ENCODE results near the gene PAN3. TPM values are rescaled to one million over a fixed set of nuclear protein-coding genes. Genes with fewer than 3 reads are reported as not detected.

The PAN3 gene
- total RNA-seq, 1 experiment from 2014 or later = 37.5 TPM

DNA sequence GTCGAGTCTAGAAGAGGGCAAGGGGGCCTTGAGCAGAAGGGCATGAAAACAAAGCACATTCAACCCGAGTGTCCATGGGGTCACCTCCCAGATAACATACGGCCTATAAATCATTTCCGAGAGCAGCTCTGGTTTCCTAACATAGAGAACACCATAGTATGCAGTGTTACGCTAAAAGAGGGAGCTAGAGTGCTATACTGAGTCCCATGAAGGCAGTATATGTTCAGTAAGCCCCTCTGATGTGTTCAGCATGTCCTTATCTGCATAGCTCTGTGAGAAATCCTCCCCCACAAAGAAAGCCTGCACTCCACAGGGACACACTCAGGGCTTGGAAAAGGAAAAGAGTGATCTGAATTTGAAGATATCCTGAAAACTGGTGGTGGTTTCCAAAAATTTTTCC lies 181.2 kb downstream of the PAN3 start:
- Mint-ChIP-seq H3K36me3 (ENCODE audit: insufficient read depth, unreplicated experiment) (no peaks in the 10 kb centered on the region), H3K9me3 (ENCODE audit: unreplicated experiment) (no peaks in the 10 kb centered on the region), H3K27me3 (ENCODE audit: insufficient read depth, unreplicated experiment) (no peaks in the 10 kb centered on the region), H3K4me3 (ENCODE audit: unreplicated experiment) (no peak overlapping the region), H3K4me1 (ENCODE audit: low read depth, unreplicated experiment) (peaks cover 7% of the 10 kb centered on the region), H3K27ac (ENCODE audit: unreplicated experiment) (no peak overlapping the region)
- Histone ChIP-seq H3K36me3 (ENCODE audit: control insufficient read depth, insufficient read depth, low read length) (no peaks in the 10 kb centered on the region), H3K4me1 (peaks cover 9% of the 10 kb centered on the region; the same call in 1 of the 2 replicates), H3K9me3 (no peaks in the 10 kb centered on the region), H3K27me3 (replicated peaks; ENCODE audit: control insufficient read depth, insufficient read depth, low read length) (no peaks in the 10 kb centered on the region), H3K4me3 (ENCODE audit: low read depth, low read length) (no peak overlapping the region)
- TF ChIP-seq, protein P1, sequence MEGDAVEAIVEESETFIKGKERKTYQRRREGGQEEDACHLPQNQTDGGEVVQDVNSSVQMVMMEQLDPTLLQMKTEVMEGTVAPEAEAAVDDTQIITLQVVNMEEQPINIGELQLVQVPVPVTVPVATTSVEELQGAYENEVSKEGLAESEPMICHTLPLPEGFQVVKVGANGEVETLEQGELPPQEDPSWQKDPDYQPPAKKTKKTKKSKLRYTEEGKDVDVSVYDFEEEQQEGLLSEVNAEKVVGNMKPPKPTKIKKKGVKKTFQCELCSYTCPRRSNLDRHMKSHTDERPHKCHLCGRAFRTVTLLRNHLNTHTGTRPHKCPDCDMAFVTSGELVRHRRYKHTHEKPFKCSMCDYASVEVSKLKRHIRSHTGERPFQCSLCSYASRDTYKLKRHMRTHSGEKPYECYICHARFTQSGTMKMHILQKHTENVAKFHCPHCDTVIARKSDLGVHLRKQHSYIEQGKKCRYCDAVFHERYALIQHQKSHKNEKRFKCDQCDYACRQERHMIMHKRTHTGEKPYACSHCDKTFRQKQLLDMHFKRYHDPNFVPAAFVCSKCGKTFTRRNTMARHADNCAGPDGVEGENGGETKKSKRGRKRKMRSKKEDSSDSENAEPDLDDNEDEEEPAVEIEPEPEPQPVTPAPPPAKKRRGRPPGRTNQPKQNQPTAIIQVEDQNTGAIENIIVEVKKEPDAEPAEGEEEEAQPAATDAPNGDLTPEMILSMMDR (IDR thresholded peaks at IDR 0.05; ENCODE audit: insufficient read depth in 1 of 2, low read depth in 1 of 2, low read length in 1 of 2, severe bottlenecking in 1 of 2, unreplicated experiment in 1 of 2) = no peak
- DNase-seq = no peak
- CTCF ChIA-PET = no interaction called here
- intact Hi-C loops (cut with micrococcal nuclease; ENCODE audit: unreplicated experiment) = no loop called here
- POLR2A ChIA-PET = no interaction called here
- no TSS peak for BruUV-seq (replicated peaks)

- H3K27me3 ChIP-seq (replicated peaks; ENCODE audit: control insufficient read depth, insufficient read depth, low read length) = no peaks in the 10 kb centered on the region
- H3K36me3 ChIP-seq (ENCODE audit: control insufficient read depth, insufficient read depth, low read length) = no peaks in the 10 kb centered on the region
- Mint-ChIP-seq H3K27me3 (ENCODE audit: insufficient read depth, unreplicated experiment) (no peaks in the 10 kb centered on the region), H3K36me3 (ENCODE audit: insufficient read depth, unreplicated experiment) (no peaks in the 10 kb centered on the region), H3K4me3 (ENCODE audit: unreplicated experiment) (no peak overlapping the region), H3K4me1 (ENCODE audit: low read depth, unreplicated experiment) (peaks cover 7% of the 10 kb centered on the region), H3K9me3 (ENCODE audit: unreplicated experiment) (no peaks in the 10 kb centered on the region), H3K27ac (ENCODE audit: unreplicated experiment) (no peak overlapping the region)
- TF ChIP-seq, protein P1 (IDR thresholded peaks at IDR 0.05; ENCODE audit: insufficient read depth in 1 of 2, low read depth in 1 of 2, low read length in 1 of 2, severe bottlenecking in 1 of 2, unreplicated experiment in 1 of 2) = no peak
- peaks cover 9% of the 10 kb centered on the region; the same call in 1 of the 2 replicates for H3K4me1 ChIP-seq
- CTCF ChIA-PET = no interaction called here
- intact Hi-C loops (cut with micrococcal nuclease; ENCODE audit: unreplicated experiment) = loop anchor here (5.0 to 10.0 kb wide), 4 partner anchors 155 to 477 kb away; partner anchors contain the start of gene POMP
- no peak overlapping the region for H3K4me3 ChIP-seq (ENCODE audit: low read depth, low read length)
- no TSS peak for BruUV-seq (replicated peaks)
- DNase-seq = no peak
- no peaks in the 10 kb centered on the region for H3K9me3 ChIP-seq
- POLR2A ChIA-PET = no interaction called here
Measured at GRCh38 chr13:28320209-28320608, 181.9 kb downstream of the PAN3 start.

DNA sequence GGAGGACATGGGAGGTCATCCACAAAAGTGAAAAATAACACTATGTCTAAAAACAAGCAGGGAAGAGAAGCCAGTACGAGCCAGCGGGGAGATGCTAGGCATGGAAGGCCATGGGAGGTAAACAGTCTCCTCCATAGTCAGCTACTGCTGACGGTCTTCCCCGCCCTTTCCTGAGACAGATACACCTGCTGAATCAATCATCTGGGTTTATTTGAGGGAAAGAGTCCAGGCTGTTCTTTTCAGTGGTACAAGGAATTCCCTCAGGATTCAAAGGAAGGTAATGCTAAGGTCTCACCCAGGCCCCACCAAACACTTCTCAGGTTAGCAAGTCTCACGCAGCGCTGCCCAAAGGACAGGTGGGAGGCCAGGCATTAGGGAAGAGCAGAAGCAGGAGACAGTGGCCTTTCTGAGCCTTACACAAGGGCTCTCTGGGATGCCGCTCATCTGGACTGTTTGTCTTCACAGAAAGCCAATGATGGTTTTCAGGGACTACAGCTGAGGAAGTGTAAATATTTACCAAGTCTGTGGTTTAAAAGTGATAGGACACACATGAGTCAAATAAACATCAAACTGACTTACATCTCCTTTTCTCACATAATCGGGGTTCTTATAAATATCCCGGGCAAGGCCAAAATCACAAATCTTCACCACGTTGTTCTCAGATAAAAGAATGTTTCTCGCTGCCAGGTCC lies 182.7 kb downstream of the PAN3 start:
- Mint-ChIP-seq H3K36me3 (ENCODE audit: insufficient read depth, unreplicated experiment) (no peaks in the 10 kb centered on the region), H3K4me3 (ENCODE audit: unreplicated experiment) (no peak overlapping the region), H3K9me3 (ENCODE audit: unreplicated experiment) (no peaks in the 10 kb centered on the region), H3K27ac (ENCODE audit: unreplicated experiment) (no peak overlapping the region), H3K4me1 (ENCODE audit: low read depth, unreplicated experiment) (peaks cover 7% of the 10 kb centered on the region), H3K27me3 (ENCODE audit: insufficient read depth, unreplicated experiment) (no peaks in the 10 kb centered on the region)
- Histone ChIP-seq H3K36me3 (ENCODE audit: control insufficient read depth, insufficient read depth, low read length) (no peaks in the 10 kb centered on the region), H3K4me1 (peaks cover 6% of the 10 kb centered on the region; the same call in 1 of the 2 replicates), H3K9me3 (no peaks in the 10 kb centered on the region), H3K4me3 (ENCODE audit: low read depth, low read length) (no peak overlapping the region), H3K27me3 (replicated peaks; ENCODE audit: control insufficient read depth, insufficient read depth, low read length) (no peaks in the 10 kb centered on the region)
- TF ChIP-seq, protein P1 (IDR thresholded peaks at IDR 0.05; ENCODE audit: insufficient read depth in 1 of 2, low read depth in 1 of 2, low read length in 1 of 2, severe bottlenecking in 1 of 2, unreplicated experiment in 1 of 2) = no peak
- intact Hi-C loops (cut with micrococcal nuclease; ENCODE audit: unreplicated experiment) = loop anchor here (5.0 to 10.0 kb wide), 4 partner anchors 154 to 476 kb away; partner anchors contain the start of gene POMP
- no TSS peak for BruUV-seq (replicated peaks)
- ChIA-PET POLR2A (no interaction called here), CTCF (interaction anchor here (0.7 kb wide), 1 partner anchor 701 kb away, joined by 3 read pairs; no protein-coding TSS in a partner anchor)
- DNase-seq = no peak
